GM12878 (cell line): ENCODE results near the gene PNISR. TPM values are rescaled to one million over a fixed set of nuclear protein-coding genes. Genes with fewer than 3 reads are reported as not detected.

Experiments used
- ATAC-seq: fragments of 200-7000 bp; cut with Tn5 transposase; 3 replicates; pipeline ENCODE4 v1.9.1; 2020; ENCODE audit warnings: mild to moderate bottlenecking, moderate library complexity
- BruUV-seq: library from RNA; stranded (reverse); fragments of 400-500 nt; replicated peaks from 2 replicates; lab custom pipeline; 2021; lab: Mats Ljungman, UMichigan
- CTCF ChIA-PET: fragments of 300-600 bp; sonication (Branson Sonifier 250); formaldehyde crosslinking; extraction: SDS; loops from one replicate; lab custom pipeline; 2021; ENCODE audit warnings: inconsistent platforms; lab: Yijun Ruan, JAX
- POLR2A ChIA-PET: fragments of 350-600 bp; formaldehyde crosslinking; extraction: SDS; loops from one replicate; lab custom pipeline; 2021; ENCODE audit warnings: inconsistent platforms; lab: Charles Lee
- RAD21 ChIA-PET: fragments of 300-600 bp; sonication (Branson Sonifier 250); formaldehyde crosslinking; loops from one replicate; lab custom pipeline; 2023; ENCODE audit warnings: antibody characterized with exemption; ENCODE audit not compliant: unreplicated experiment; lab: Charles Lee
- SMC1A ChIA-PET: fragments of 300-600 bp; sonication (Branson Sonifier 250); formaldehyde crosslinking; loops from one replicate; lab custom pipeline; 2023; ENCODE audit not compliant: unreplicated experiment, uncharacterized antibody; lab: Charles Lee
- DNase-seq: peaks from one replicate; pipeline ENCODE4 v3.0.0-alpha.2; 2011; ENCODE audit warnings: low read depth, low spot score
- FAIRE-seq: peaks from 3 replicates; lab custom pipeline; 2011; peaks lifted over from hg19 to GRCh38; lab: Jason Lieb, UNC
- H2AFZ ChIP-seq: 2 replicates; pipeline ENCODE4 v1.6.0; 2011; ENCODE audit warnings: low read depth, low read length, control low read depth; ENCODE audit not compliant: control insufficient read depth
- H3K27ac ChIP-seq: 2 replicates; pipeline ENCODE4 v1.5.1; 2011; ENCODE audit warnings: control low read depth; ENCODE audit not compliant: control insufficient read depth, insufficient read depth
- H3K27me3 ChIP-seq, 2 experiments: replicated peaks in 1 of 2; 2 replicates each; pipeline versions ENCODE4 v1.6.0 to v1.6.1; 2011; ENCODE audit warnings: low read length in 1 of 2; ENCODE audit not compliant: control insufficient read depth in 2 of 2, insufficient read depth in 2 of 2
- H3K36me3 ChIP-seq, 2 experiments: 2 replicates each; pipeline ENCODE4 v1.5.1; 2011; ENCODE audit warnings: low read length in 1 of 2; ENCODE audit not compliant: control insufficient read depth in 2 of 2, insufficient read depth in 2 of 2
- H3K4me1 ChIP-seq: 2 replicates; pipeline ENCODE4 v1.6.1; 2011; ENCODE audit warnings: mild to moderate bottlenecking, low read length, moderate library complexity, mixed read lengths; ENCODE audit not compliant: control insufficient read depth, insufficient read depth
- H3K4me2 ChIP-seq: 2 replicates; pipeline ENCODE4 v1.6.0; 2011; ENCODE audit warnings: control low read depth; ENCODE audit not compliant: control insufficient read depth, insufficient read depth
- H3K4me3 ChIP-seq: fragments of 200-600 bp; sonication (generic); 2 replicates; pipeline ENCODE4 v1.5.1; 2016
- H3K79me2 ChIP-seq: 2 replicates; pipeline ENCODE4 v1.6.0; 2011; ENCODE audit warnings: low read length; ENCODE audit not compliant: control insufficient read depth, insufficient read depth
- H3K9ac ChIP-seq: 2 replicates; pipeline ENCODE4 v1.8.0; 2011; ENCODE audit warnings: low read length, control low read depth, mixed read lengths; ENCODE audit not compliant: control insufficient read depth, insufficient read depth
- H3K9me3 ChIP-seq: replicated peaks from 3 replicates; pipeline ENCODE4 v1.5.1; 2011; ENCODE audit warnings: mild to moderate bottlenecking, low read length; ENCODE audit not compliant: control insufficient read depth, insufficient read depth
- H4K20me1 ChIP-seq: 2 replicates; pipeline ENCODE4 v1.6.0; 2011; ENCODE audit not compliant: control insufficient read depth, insufficient read depth
- BMI1 ChIP-seq: fragments of 450-650 bp; IDR thresholded peaks from 2 replicates; pipeline ENCODE4 v1.6.1; 2016; ENCODE audit warnings: mild to moderate bottlenecking, moderate library complexity, borderline replicate concordance
- CHD2 ChIP-seq: IDR thresholded peaks from 2 replicates; pipeline ENCODE4 v1.6.1; 2011; ENCODE audit warnings: low read depth, low read length, improper control_type of control experiment, borderline replicate concordance
- FOXK2 ChIP-seq: fragments of 450-650 bp; IDR thresholded peaks from 2 replicates; pipeline ENCODE4 v1.6.1; 2017; ENCODE audit warnings: mild to moderate bottlenecking, moderate library complexity
- FOXM1 ChIP-seq: IDR thresholded peaks from 2 replicates; pipeline ENCODE4 v1.6.1; 2012; ENCODE audit warnings: low read depth, mild to moderate bottlenecking, inconsistent platforms, low read length, moderate library complexity
- HCFC1 ChIP-seq: fragments of 150-350 bp; IDR thresholded peaks from 2 replicates; pipeline ENCODE4 v1.6.1; 2014; ENCODE audit warnings: low read length
- HSF1 ChIP-seq: fragments of 150-350 bp; IDR thresholded peaks from 2 replicates; pipeline ENCODE4 v1.6.1; 2014; ENCODE audit warnings: mild to moderate bottlenecking, low read depth, low read length
- KLF5 ChIP-seq: fragments of 450-650 bp; IDR thresholded peaks from 2 replicates; pipeline ENCODE4 v1.6.1; 2014; ENCODE audit warnings: mild to moderate bottlenecking; ENCODE audit not compliant: partially characterized antibody
- MTA3 ChIP-seq: IDR thresholded peaks from 2 replicates; pipeline ENCODE4 v1.6.1; 2012; ENCODE audit warnings: low read length, inconsistent platforms, borderline replicate concordance
- NFXL1 ChIP-seq: fragments of 450-650 bp; IDR thresholded peaks from 2 replicates; pipeline ENCODE4 v1.6.1; 2017; ENCODE audit warnings: antibody characterized with exemption, mild to moderate bottlenecking, borderline replicate concordance
- NFYB ChIP-seq: IDR thresholded peaks from 2 replicates; pipeline ENCODE4 v1.6.1; 2011; ENCODE audit warnings: low read depth, mild to moderate bottlenecking, low read length, improper control_type of control experiment, moderate library complexity; ENCODE audit not compliant: insufficient read depth
- POLR2AphosphoS2 ChIP-seq: IDR thresholded peaks from 2 replicates; pipeline ENCODE4 v1.6.1; 2011; ENCODE audit warnings: low read depth, mild to moderate bottlenecking, low read length, improper control_type of control experiment, moderate library complexity
- RCOR1 ChIP-seq: conservative IDR thresholded peaks from 2 replicates; pipeline ENCODE4 v1.6.1; 2012; ENCODE audit warnings: low read depth, low read length, improper control_type of control experiment
- RUNX3 ChIP-seq: IDR thresholded peaks from 2 replicates; pipeline ENCODE4 v1.6.1; 2012; ENCODE audit warnings: low read length, inconsistent platforms
- SKIL ChIP-seq: fragments of 450-650 bp; IDR thresholded peaks from 2 replicates; pipeline ENCODE4 v1.6.1; 2017; ENCODE audit warnings: mild to moderate bottlenecking, low read depth, inconsistent platforms; ENCODE audit not compliant: poor library complexity, severe bottlenecking
- SMAD5 ChIP-seq: IDR thresholded peaks from 2 replicates; pipeline ENCODE4 v1.6.1; 2016; ENCODE audit warnings: antibody characterized with exemption, low read depth
- TBL1XR1 ChIP-seq: IDR thresholded peaks from 2 replicates; pipeline ENCODE4 v1.6.1; 2012; ENCODE audit warnings: low read depth, low read length, improper control_type of control experiment
- TCF12 ChIP-seq: IDR thresholded peaks from 2 replicates; pipeline ENCODE4 v1.6.1; 2011; ENCODE audit warnings: low read depth, mild to moderate bottlenecking, low read length
- USF1 ChIP-seq: IDR thresholded peaks from 2 replicates; pipeline ENCODE4 v1.6.1; 2011; ENCODE audit warnings: borderline replicate concordance, low read depth, mild to moderate bottlenecking, moderate library complexity, mixed read lengths, low read length; ENCODE audit not compliant: insufficient read depth; ENCODE audit errors: extremely low read length
- ZNF217 ChIP-seq: fragments of 450-650 bp; IDR thresholded peaks from 2 replicates; pipeline ENCODE4 v1.6.1; 2017; ENCODE audit warnings: antibody characterized with exemption, mild to moderate bottlenecking
- WGBS: methylation state at CpG from one replicate; pipeline ENCODE4 v1.1.6; 2016; ENCODE audit warnings: low lambda C conversion rate; ENCODE audit not compliant: insufficient replicate concordance, insufficient coverage; ENCODE audit errors: missing lambda C conversion rate; 5-methylcytosine and 5-hydroxymethylcytosine counted together
- in situ Hi-C: fragments of 300-500 bp; cut with MboI; formaldehyde crosslinking; loops from 9 replicates; pipeline ENCODE4 v1.14.3; 2018; ENCODE audit warnings: mixed read lengths
- intact Hi-C: fragments of 100-400 bp; cut with micrococcal nuclease; formaldehyde crosslinking; loops from one replicate; pipeline ENCODE4 v1.14.2; 2022; ENCODE audit not compliant: unreplicated experiment
- polyA plus RNA-seq, 11 experiments: library from polyadenylated mRNA; depleted of rRNA in 4 of 11; unstranded in 6 of 11; stranded (reverse) in 5 of 11; fragments of >200 nt; fragmentation: Nextera tagmentation in 4 of 11; fragmentation: Illumina TruSeq in 1 of 11; extraction: Ambion mirVana in 4 of 11; extraction: Trizol in 1 of 11; gene quantifications; 1 replicate in 1 of 11; 2 replicates in 10 of 11; pipeline versions ENCODE4 v1.2.1 to v1.2.3, GENCODE V29; 2011 to 2016; ENCODE audit warnings: inconsistent platforms in 2 of 11, missing spikeins in 2 of 11, low read depth in 1 of 11
- total RNA-seq, 4 experiments: library from RNA; depleted of rRNA in 3 of 4; stranded (reverse); fragments of >200 nt in 3 of 4; fragmentation: Illumina TruSeq in 1 of 4; extraction: Trizol in 1 of 4; gene quantifications; 2 replicates each; pipeline versions ENCODE4 v1.2.1 to v1.2.3, GENCODE V29; 2013 to 2021
- TF ChIP-seq, protein P1 (sequence below): IDR thresholded peaks from 2 replicates; pipeline ENCODE4 v1.6.1; 2012; ENCODE audit warnings: low read length, inconsistent platforms

PNISR gene
- total and polyA plus RNA-seq, 10 of the 15 experiments (the other 5 are each of a cell fraction or from before 2014, with no cell fraction given) = 79.1 to 180 (median 105) TPM

- Histone ChIP-seq H3K79me2 (no peaks in the 10 kb centered on the region; the same call in 1 of the 2 replicates), H3K36me3 (no peaks in the 10 kb centered on the region; a peak in 1 of 4 replicates), H3K4me3 (no peak overlapping the region), H3K27me3 (no peaks in the 10 kb centered on the region), H3K27ac (no peak overlapping the region), H4K20me1 (no peaks in the 10 kb centered on the region), H3K9me3 (no peaks in the 10 kb centered on the region)
- ChIA-PET CTCF (interaction anchor here (0.8 to 3.9 kb wide), 6 partner anchors 14 to 313 kb away, joined by 3 to 26 read pairs (median 10); no protein-coding TSS in a partner anchor), POLR2A (interaction anchor here (0.5 kb wide), 2 partner anchors 41 to 498 kb away, joined by 3 to 4 read pairs; no protein-coding TSS in a partner anchor), SMC1A (interaction anchor here (0.8 to 2.8 kb wide), 11 partner anchors 8 to 103 kb away, joined by 3 to 15 read pairs (median 5); partner anchors contain the start of genes COQ3 and PNISR)
- intact Hi-C loops = no loop called here
- TF ChIP-seq RUNX3 (no peak), KLF5 (no peak), RCOR1 (no peak), SMAD5 (no peak), BMI1 (no peak), HSF1 (no peak), FOXM1 (no peak), USF1 (no peak), MTA3 (no peak), HCFC1 (no peak), NFYB (no peak), SKIL (no peak), TBL1XR1 (no peak), FOXK2 (no peak), POLR2AphosphoS2 (no peak), CHD2 (no peak), ZNF217 (no peak), TCF12 (no peak), NFXL1 (no peak)
- TF ChIP-seq, protein P1, sequence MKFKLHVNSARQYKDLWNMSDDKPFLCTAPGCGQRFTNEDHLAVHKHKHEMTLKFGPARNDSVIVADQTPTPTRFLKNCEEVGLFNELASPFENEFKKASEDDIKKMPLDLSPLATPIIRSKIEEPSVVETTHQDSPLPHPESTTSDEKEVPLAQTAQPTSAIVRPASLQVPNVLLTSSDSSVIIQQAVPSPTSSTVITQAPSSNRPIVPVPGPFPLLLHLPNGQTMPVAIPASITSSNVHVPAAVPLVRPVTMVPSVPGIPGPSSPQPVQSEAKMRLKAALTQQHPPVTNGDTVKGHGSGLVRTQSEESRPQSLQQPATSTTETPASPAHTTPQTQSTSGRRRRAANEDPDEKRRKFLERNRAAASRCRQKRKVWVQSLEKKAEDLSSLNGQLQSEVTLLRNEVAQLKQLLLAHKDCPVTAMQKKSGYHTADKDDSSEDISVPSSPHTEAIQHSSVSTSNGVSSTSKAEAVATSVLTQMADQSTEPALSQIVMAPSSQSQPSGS = no peak
- TF ChIP-seq, all 136 proteins: peak for 0
- ATAC-seq = no peak
- no peak overlapping the region for H2AFZ ChIP-seq
- H3K9ac ChIP-seq = no peak overlapping the region
- 97% methylated on average over 2 of the region's 2 CpGs for WGBS
- no peak for DNase-seq
- no TSS peak for BruUV-seq
- in situ Hi-C loops = no loop called here
- H3K4me2 ChIP-seq = no peak overlapping the region
- H3K4me1 ChIP-seq = no peaks in the 10 kb centered on the region; the same call in 1 of the 2 replicates
- FAIRE-seq = no peak
- RAD21 ChIA-PET = interaction anchor here (1.2 to 1.4 kb wide), 3 partner anchors 28 to 103 kb away, joined by 3 to 5 read pairs (median 4); no protein-coding TSS in a partner anchor
These were observed 7.8 kb upstream of the PNISR start for GRCh38 chr6:99432877-99433276.
